ENCODE measurements around the gene DUSP10. TPM values are rescaled to one million over a fixed set of nuclear protein-coding genes. Genes with fewer than 3 reads are reported as not detected.

Gene DUSP10
- polyA plus RNA-seq, 3 donors from 2014 or later: 10.7 to 25.6 (median 14.7) TPM

GRCh38 chr1:221663321-221663720 lies 78.6 kb downstream of the DUSP10 start:
- Mint-ChIP-seq H3K27ac (no peak overlapping the region), H3K27me3 (ENCODE audit: low read depth in 3 of 3) (peaks cover 0 to 2% (median 2%) of the 10 kb centered on the region in 3 donors), H3K4me3 (no peak overlapping the region), H3K36me3 (no peaks in the 10 kb centered on the region), H3K4me1 (no peaks in the 10 kb centered on the region), H3K9me3 (no peaks in the 10 kb centered on the region)
- DNase-seq: no peak

GRCh38 chr1:221655766-221656305 lies 86.1 kb downstream of the DUSP10 start:
- Mint-ChIP-seq H3K36me3 (peaks cover 0 to 4% (median 0%) of the 10 kb centered on the region in 3 donors), H3K27ac (peak overlapping the region in 5 of 6 donors; percentile 3 to 68 (median 39)), H3K27me3 (ENCODE audit: low read depth in 3 of 3) (peaks cover 0 to 2% (median 2%) of the 10 kb centered on the region in 3 donors), H3K4me3 (peak overlapping the region; percentile 30 to 79 (median 76)), H3K9me3 (no peaks in the 10 kb centered on the region), H3K4me1 (peaks cover 24 to 33% of the 10 kb centered on the region in 2 donors)
- peak; percentile 6 to 10 (median 7) for DNase-seq

Measured in immature natural killer cell (primary cell).